GM19397 (cell line): ENCODE results near the gene SLC25A4.
"Not testable (repeated sequence)": the region's sequence is repeated elsewhere in the genome, so short reads cannot be mapped to it uniquely, and the experiment has no call there.

Experiments used
- ATAC-seq: cut with Tn5 transposase; IDR thresholded peaks from one replicate; pipeline ENCODE4 v1.9.1; 2021; ENCODE audit warnings: mild to moderate bottlenecking, moderate library complexity; ENCODE audit not compliant: unreplicated experiment

Gene SLC25A4

DNA sequence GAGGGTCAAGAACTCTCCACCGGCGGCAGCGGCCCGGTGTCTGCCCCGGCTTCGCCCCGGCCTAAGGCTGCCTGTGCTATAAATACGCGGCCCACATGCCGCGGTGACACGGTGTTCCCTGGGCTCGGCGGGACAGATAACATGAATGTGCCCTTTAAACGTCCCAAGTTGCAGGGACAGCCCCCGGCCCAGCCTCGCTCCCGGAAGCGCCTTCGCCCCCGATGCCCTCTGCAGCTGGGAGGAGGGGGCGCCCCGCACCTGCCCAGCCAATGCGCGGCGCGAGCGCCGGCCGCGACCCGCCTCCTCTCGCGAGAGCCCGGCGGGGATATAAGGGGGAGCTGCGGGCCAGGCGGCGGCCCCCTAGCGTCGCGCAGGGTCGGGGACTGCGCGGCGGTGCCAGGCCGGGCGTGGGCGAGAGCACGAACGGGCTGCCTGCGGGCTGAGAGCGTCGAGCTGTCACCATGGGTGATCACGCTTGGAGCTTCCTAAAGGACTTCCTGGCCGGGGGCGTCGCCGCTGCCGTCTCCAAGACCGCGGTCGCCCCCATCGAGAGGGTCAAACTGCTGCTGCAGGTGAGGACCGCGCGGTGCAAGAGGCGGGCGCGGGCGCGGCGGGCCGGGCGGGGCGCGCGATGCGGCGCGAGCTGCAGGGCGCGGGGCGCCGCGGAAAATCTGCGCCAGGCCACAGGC, at the start of gene SLC25A4:
Gene SLC25A4, plus strand, starts transcription at position 355 of the 689 bp plus-strand sequence. Its CDS starts 107 bp downstream, at position 462.
- peak; percentile 98 for ATAC-seq

DNA sequence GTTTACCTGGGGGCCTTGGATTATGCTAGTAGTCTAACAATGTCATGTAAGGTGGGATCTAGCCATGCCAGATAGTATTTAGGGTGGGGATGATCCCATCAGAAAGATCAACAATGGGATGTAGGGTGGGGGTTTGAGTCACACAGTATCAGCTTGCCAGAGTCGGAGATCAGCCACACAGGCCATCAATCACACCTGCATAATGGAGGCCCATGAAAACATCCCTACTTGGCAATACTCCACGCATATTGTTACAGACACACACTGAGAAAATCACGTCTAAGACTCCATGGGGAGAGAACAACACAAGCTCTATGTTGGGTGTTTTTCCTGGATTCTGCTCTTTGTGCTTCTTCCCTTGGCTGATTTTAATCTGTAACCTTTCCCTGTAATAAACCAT, 49.5 kb upstream of the SLC25A4 start:
- ATAC-seq: no peak

DNA sequence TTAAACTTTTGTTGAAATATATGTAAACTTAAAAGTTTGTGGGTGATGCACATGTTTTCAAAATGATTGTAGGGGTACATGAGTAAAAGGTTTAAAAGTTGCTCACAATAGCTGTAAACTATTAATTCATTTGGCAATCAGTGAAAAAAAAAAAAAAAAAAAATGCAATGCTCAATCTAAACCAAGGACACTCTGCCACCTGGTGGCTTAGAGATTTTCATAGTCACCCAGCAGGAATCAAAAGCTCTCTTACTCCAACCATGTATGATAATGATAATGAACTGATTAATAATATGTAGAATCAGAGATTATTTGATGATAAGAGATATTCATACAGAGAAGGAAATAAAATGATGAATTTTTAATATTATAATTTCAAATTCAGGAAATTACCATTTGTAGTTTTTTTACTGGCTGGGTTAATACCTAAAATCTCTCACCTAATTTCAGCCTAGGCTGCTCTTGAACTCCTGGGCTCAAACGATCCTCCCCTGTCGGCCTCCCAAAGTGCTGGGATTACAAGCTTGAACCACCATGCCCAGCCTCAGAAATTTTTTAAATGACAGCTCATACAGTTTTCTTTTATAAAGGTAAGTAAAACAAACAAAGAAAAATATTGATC, 46.9 kb upstream of the SLC25A4 start:
- no peak for ATAC-seq

DNA sequence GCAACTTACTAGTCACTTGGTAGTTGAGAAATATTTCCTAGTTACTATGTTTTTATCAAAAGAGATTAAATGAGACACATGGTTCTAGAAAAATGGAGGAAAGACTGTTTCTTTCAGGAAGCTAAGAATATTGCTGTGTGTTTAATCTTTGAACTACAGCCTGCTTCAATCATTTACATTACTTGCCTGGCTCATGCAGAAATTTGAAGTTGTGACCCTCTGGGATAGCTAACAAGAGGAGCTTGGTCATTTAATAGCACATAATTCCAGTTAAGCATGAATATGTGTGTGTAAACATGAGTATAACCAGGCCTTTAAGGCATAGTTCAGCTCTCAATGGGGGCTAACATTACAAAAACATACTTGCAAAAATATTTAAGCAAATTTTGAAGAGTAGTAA, 44.6 kb upstream of the SLC25A4 start:
- ATAC-seq: no peak

DNA sequence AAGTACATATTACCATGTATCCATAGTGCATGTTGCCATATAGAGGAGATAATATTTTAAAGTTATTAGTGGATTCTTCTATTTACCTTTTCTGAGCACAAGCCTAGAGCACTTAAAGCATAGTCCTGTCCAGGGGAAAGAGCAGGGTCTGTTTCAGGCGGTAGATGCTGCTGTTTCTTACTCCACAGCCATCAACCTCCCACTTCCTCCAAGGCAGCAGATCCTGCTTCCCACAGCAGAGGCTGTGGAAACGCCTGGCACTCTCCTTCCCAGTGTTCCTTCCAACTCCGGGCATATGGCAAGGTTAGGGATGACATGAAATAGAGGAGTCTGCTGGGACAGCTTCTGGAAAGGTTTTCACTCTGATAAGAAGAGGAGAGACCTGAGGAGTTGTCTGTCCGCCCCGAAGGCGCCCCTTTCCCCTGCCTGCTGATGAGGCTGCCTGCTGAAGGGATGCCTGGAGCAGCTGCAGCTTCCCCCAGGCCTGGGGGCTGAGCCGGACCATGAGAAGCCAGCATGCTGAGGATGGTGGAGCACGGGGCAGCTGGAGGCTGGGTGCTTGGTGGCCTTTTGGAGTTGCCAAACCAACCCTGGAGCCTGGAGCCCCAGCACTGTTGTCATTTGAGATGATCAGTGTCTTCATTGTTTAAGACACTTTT, 43.9 kb upstream of the SLC25A4 start:
- ATAC-seq: no peak

DNA sequence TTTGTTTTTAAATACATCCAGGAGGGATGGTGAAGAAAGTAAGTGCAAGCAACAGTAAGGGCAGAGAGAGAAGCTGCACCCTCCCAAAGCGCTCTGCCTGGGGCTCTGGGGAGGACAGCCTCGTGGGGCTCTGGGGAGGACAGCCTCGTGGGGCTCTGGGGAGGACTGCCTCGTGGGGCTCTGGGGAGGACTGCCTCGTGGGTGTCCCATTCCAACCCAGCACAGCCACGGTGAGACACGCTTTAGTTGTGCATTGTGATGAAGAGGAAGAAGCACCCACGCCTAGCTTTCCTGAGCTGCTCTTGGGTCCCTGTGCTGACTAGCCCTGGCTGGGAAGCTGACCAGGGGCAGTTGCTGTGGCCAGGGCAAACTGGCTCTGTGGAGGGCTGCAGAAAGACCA, 43.1 kb upstream of the SLC25A4 start:
- no peak for ATAC-seq

DNA sequence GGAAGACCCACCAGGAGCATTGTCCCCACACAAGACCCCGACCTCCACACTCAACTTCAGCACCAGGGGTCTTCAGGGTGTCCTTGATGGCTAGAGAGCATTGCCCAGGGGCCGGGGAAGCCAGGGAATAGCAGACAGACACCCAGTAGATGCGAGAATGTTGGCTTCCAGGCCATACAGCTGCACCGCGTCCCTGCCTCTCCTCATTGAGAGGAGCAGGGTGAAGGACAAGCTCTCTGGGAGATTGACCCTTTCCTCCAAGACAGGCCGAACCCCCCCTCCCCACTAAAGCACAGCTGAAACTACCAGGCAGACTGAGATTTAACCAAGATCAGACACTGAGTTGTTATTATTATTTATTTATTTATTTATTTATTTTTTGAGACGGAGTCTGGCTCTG, 42.6 kb upstream of the SLC25A4 start:
- no peak for ATAC-seq

DNA sequence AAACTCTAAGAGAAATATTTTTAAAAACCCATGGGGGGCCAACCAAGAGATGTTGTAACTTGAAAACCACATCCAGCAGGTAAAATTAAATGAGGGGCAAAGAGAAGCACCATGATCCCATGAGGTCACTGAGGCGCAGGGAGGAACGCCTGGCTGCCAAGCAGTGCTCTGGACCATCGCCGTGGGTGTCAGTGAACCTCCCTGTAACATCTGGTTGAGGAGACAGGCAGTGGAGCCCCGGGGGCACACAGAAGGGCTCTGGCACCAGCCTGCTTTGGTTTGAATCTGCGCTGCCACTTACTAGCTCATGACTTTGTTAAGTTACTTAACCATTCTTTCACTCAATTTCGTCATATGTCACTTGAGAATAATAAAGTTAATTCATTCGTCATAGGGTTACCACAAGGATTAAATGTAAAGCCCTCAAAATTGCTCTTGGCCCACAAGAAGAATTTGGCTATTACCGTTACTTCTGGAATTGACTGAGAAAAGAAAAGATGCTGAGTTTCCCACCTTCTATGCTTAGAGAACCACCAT, 41.6 kb upstream of the SLC25A4 start:
- no peak for ATAC-seq

DNA sequence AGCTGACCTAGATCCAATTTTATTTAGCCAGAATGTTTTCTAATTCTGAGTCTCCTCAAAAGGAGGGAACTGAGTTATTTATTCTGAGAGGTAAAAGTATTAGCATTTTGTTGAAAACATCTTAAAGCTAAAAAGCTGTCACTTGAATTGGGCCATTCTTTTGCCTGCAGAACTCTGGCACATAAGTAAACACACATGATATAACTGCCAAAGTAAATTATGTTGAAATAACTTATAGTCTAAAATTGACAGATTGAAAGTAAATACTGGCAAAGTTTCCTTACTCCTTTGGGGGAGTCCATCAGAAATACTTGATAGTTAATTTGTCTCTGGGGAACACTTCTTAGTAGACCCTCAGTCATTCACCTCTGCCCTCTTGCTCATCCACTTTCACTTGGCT, 38.3 kb upstream of the SLC25A4 start:
- no peak for ATAC-seq

DNA sequence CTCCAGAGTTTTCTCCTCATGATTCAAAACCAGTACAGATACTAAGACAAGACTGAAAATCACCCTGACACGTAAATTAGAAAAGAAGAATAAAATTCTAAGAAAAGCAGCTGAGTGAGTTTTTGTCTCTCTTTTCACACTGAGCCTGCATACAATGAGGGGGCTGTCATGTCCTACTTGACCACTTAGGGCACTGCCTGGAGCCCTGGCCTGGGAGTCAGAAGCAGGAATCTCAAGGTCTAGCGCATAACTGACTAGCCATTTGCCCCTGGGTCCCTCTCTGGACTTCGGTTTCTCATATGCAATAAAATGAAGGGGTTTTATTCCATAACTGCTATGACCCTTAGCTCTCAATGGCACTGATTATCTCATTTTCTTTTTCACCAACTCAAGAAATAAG, 36.7 kb upstream of the SLC25A4 start:
- no peak for ATAC-seq

DNA sequence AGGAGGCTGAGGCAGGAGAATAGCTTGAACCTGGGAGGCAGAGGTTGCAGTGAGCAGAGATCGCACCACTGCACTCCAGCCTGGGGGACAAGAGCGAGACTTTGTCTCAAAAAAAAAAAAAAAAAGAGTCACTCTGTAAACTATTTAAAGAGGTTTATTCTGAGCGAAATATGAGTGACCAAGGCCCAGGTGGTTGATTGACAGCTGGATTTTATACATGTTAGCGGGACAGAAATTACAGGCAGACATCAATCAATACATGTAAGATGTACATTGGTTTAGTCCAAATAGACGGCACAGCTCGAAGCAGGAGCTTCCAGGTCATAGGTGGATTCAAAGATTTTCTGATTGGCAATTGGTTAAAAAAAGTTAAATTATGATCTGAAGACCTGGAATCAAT, 35.5 kb upstream of the SLC25A4 start:
- not testable (repeated sequence) for ATAC-seq

DNA sequence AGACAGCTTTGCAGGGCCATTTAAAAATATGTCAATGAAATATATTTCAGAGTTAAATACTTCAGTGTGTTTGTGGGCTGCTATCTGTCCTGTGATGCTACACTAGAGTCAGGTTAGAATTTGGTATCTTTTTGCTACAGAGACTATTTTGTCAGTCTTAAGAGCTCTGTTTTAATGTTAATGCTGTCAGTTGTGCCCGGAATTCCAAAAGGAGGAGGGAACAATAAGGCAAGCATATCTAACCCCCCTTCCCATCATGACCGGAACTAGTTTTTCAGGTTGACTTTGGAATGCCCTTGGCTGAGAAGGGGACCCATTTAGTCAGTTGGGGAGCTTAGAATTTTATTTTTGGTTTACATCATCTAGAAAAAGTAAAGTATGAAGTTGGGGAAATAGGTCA, 34.9 kb upstream of the SLC25A4 start:
- ATAC-seq: no peak

DNA sequence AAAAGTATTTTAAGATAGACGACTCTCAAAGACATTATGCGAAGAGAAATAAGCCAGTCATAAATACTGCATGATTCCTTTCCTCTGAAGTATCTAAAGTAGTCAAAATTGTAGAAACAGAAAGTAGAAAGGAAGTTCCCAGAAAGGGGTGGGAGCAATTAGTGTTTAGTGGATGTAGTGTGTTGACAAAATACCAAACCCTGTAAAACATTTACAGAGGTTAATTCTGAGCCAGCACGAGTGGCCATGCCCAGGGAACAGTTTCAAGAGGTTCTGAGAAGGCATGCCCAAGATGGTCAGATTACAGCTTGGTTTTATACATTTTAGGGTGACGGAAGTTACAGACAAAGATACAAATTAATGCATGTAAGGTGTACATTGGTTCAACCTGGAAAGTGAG, 34.4 kb upstream of the SLC25A4 start:
- no peak for ATAC-seq

DNA sequence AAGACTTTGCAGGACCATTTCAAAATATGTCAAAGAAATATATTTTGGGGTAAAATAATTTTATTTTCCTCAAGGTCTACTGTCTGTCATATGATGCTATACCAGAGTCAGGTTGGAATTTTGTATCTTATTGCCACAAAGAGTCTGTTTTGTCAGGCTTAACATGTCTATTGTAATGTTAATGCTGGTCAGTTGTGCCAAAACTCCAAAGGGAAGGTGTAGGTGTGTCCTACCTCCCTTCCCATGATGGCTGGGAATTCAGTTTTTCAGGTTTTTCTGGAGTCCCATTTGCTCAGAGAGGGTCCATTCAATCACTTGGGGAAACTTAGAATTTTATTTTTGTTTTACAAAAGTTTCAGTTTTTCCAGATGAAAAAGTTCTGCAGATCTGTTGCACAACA, 33.3 kb upstream of the SLC25A4 start:
- no peak for ATAC-seq

DNA sequence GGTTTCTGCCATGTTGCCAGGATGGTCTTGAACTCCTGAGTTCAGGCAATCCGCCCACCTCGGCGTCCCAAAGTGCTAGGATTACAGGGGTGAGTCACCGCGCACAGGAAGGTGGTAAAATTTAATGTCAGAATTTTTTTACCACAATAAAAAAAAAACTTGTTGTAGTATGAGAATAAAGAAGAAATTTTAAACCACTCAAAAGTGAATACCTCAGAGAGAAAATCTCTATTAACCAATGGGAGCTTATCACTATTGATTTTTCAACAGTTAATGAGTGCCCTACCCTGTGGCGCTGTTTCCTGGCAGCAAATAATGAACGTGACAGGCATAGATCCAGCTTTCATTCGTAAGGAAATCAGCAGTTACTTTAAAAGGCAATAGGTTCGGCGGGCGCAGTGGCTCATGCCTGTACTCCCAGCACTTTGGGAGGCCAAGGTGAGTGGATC, 32.7 kb upstream of the SLC25A4 start:
- no peak for ATAC-seq

DNA sequence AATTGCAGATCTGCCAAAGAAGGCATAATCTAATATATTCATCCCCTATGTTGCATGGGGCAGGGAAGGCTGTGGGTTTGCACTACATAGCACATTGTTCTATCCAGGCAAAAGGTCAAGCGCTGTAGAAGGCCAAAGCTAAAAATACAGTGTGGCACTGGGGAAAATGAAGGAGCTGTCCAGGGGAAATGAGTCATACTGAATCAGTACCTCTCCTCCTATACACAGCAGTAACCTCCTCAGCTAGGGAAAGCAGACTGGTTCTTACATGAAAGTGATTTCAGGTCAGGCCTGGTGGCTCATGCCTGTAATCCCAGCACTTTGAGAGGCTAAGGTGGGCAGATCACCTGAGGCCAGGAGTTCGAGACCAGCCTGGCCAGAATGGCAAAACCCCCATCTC, 31.0 kb upstream of the SLC25A4 start:
- ATAC-seq: no peak

DNA sequence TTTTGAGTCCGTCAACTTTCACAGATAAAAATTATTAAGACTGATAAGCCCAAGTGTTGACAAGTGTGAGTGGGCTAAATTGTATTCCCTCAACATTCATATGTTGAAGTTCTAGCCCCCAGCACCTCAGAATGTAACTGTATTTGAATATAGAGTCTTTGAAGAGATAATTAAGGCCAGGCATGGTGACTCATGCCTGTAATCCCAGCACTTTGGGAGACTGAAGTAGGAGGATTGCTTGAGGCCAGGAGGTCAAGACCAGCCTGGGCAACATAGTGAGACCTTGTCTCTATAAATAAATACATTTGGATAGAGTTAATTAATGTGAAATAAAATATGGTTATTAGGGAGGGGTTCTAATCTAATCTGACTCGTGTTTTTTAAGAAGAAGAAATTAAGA, 29.7 kb upstream of the SLC25A4 start:
- ATAC-seq: no peak

DNA sequence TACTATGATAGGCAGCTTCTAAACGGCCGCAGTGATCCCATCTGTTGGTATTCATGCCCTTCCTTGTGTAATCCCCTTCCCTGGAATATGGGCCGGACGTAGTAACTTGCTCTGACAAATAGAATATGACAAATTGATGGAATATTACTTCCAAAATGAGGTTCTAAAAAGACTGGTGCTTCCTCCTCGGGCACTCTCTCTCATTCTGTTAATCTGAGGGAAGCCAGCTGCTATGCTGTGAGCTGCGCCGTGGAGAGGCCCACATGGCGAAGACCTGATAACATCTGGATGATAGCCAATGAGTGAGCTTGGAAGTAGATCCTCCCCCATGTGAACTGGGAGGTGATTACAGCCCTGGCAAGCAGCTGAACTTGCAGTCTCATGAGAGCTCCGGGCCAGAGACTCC, 27.2 kb upstream of the SLC25A4 start:
- ATAC-seq: no peak

DNA sequence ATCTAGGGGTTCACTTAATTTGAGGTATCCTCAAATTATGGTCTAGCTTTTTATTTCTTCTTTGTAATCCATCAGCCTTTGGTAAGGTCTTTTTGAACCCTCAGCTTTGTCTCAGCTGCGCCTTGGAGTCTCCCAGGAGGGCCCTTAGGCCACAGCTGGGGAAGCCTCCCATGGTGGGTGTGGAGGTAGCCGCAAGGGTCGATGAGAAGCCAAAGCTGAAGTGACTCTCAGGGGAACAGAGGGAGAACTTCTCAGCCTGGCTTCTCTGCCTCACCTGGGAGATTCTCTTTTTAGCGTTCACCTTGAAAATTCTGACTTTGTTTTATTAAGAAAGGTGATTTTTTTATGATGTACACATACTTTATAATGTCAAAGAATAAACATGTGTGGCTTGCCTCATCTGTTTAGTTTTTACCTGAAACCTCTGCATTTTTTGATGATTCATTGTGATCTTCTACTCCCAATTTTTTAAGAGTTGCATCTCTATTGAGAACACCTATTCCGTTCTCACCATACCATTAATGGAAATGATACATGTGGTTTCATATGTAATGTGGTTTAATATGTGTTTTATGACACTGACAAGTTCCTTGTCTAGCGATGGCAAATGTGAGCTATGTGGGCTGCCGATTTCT, 25.6 kb upstream of the SLC25A4 start:
- no peak for ATAC-seq

DNA sequence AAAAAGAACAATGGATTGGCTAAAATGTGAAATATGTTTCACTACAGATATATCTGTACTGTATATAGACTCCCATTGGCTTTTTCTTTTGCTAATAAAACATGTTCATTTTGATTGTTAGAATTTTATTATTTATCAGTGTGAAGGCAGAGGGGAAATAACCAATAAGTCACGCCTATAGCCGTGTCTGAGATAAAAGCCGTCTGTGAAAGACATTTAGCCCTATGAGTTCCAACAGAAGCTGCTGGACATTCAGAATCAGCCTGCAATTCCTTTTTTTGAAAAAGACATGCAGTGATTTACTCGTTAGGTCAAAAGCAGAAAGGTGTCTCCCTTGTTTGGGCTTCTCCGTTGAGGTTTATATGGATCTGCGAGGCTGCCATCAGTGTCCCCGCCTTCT, 24.2 kb upstream of the SLC25A4 start:
- no peak for ATAC-seq

DNA sequence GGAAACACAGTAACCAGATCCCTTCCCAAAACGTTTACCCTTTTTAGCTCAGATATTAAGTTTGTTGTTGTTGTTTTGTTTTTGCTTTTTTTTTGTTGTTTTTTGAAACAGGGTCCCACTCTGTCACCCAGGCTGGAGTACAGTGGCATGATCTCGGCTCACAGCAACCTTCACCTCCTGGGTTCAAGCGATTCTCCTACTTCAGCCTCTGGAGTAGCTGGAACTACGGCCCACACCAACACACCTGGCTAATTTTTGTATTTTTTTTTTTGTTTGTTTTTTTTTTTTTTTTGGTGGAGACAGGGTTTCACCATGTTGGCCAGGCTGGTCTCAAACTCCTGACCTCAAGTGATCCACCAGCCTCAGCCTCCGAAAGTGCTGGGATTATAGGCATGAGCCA, 23.6 kb upstream of the SLC25A4 start:
- ATAC-seq: not testable (repeated sequence)
